T-helper 2 cell treated with Interferon-gamma antibody and Interleukin-4, amounts not matched to agents 5 μg/mL and 100 μg/mL, for 36 hours (primary cell): ENCODE measurements around the gene FAM151A.

Experiments used
- DNase-seq: peaks from one replicate; pipeline ENCODE4 v3.0.0; 2021; ENCODE audit warnings: low spot score
- H3K27ac Mint-ChIP-seq: one replicate; pipeline ENCODE4 v1.8.0; 2021; ENCODE audit warnings: mild to moderate bottlenecking, mixed read lengths
- H3K27me3 Mint-ChIP-seq: one replicate; pipeline ENCODE4 v1.8.0; 2021; ENCODE audit warnings: low read depth, mixed read lengths
- H3K36me3 Mint-ChIP-seq: one replicate; pipeline ENCODE4 v1.8.0; 2021; ENCODE audit warnings: low read depth, mixed read lengths
- H3K4me1 Mint-ChIP-seq: one replicate; pipeline ENCODE4 v1.8.0; 2021; ENCODE audit warnings: low read depth, mixed read lengths
- H3K4me3 Mint-ChIP-seq: one replicate; pipeline ENCODE4 v1.8.0; 2022; ENCODE audit warnings: mild to moderate bottlenecking, moderate library complexity, mixed read lengths
- H3K9me3 Mint-ChIP-seq: one replicate; pipeline ENCODE4 v1.8.0; 2021; ENCODE audit warnings: mixed read lengths

Gene FAM151A

DNA sequence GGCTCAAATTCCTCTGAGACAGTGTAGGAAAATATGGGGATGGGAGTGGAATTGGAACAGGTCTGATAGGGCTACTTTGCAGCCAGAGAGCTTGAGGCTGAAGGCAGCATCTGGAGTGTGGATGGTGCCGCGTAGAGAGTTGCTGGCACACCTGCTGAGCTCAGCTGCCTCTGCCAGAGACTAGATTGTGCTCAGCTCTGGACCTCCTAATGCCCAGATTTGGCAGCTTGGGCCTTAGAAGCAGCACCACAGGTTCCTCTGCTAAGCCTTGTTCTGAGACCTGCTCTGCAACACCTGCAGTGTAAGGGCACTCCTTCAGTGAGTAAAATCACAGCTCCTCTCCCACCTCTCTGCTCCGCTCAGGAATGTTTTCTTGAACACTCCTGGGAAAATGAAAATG is 52.0 kb downstream of the FAM151A start:
- no peaks in the 10 kb centered on the region for H3K9me3 Mint-ChIP-seq
- H3K27me3 Mint-ChIP-seq, result no peaks in the 10 kb centered on the region
- no peak overlapping the region for H3K27ac Mint-ChIP-seq
- no peak for DNase-seq
- peaks cover 4% of the 10 kb centered on the region for H3K4me1 Mint-ChIP-seq
- no peaks in the 10 kb centered on the region for H3K36me3 Mint-ChIP-seq
- H3K4me3 Mint-ChIP-seq, result no peak overlapping the region

DNA sequence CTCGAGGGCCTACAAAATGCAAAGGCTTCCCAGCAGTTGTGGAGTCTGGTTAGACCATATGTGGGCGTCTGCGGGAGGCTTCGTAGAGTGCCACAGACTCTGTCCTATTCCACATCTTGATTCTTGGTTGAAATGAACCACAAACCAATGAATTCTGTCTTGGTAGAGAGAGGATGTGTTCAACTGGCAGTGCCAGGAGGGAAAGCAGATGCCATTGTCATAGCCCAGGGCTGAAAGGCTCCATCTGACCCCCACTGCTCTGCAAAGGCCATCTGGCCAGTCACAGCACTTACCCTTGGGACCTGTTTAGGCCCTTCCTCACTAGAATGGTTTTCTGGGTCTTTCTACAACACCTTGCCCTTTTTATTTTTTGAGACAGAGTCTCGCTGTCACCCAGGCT is 53.2 kb downstream of the FAM151A start:
- Mint-ChIP-seq H3K27me3 (no peaks in the 10 kb centered on the region), H3K4me3 (no peak overlapping the region), H3K36me3 (no peaks in the 10 kb centered on the region), H3K4me1 (peaks cover 2% of the 10 kb centered on the region), H3K27ac (no peak overlapping the region), H3K9me3 (no peaks in the 10 kb centered on the region)
- no peak for DNase-seq

DNA sequence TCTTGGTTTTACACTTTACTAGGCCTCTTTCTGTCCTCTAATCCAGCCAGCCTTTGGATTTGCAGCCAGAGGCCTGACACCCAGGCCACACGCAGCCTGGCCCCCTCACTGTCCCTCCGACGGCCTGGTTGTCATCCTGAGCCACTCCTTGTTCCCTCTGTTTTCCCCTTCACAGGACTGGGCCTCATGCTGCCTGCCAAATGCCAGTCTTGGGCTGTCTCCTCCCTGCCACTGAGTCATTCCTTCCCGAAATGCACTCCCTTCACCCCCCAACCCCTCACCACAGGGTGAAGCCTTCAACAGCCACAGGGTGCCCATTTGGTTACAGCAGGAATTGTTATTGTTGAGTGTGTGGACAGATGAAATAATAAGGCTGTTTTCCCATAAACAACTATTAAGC is 54.0 kb downstream of the FAM151A start:
- Mint-ChIP-seq H3K9me3 (no peaks in the 10 kb centered on the region), H3K27ac (no peak overlapping the region), H3K36me3 (no peaks in the 10 kb centered on the region), H3K27me3 (no peaks in the 10 kb centered on the region), H3K4me1 (peaks cover 2% of the 10 kb centered on the region), H3K4me3 (no peak overlapping the region)
- DNase-seq, result no peak

DNA sequence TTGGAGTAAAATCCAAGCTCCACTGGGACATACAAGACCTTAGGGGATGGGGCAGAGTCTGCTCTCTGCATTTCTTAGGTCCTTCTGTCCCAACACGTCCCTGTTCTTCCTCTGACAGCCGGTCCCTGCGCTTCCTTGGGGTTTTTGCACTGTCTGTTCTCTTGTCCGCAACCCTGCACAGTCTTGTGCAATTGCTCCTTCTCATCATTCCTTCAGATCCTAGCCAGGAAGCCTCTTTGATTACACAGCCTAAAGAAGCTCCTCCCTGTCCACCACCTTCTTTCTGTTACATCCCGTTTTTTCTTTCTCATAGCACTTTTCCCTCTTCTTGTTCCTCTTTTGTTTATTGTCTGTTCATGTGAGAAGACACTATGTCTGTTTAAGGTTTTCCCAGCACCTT is 55.4 kb downstream of the FAM151A start:
- no peak for DNase-seq
- Mint-ChIP-seq H3K27ac (no peak overlapping the region), H3K4me3 (no peak overlapping the region), H3K9me3 (no peaks in the 10 kb centered on the region), H3K36me3 (no peaks in the 10 kb centered on the region), H3K27me3 (no peaks in the 10 kb centered on the region), H3K4me1 (peaks cover 2% of the 10 kb centered on the region)

DNA sequence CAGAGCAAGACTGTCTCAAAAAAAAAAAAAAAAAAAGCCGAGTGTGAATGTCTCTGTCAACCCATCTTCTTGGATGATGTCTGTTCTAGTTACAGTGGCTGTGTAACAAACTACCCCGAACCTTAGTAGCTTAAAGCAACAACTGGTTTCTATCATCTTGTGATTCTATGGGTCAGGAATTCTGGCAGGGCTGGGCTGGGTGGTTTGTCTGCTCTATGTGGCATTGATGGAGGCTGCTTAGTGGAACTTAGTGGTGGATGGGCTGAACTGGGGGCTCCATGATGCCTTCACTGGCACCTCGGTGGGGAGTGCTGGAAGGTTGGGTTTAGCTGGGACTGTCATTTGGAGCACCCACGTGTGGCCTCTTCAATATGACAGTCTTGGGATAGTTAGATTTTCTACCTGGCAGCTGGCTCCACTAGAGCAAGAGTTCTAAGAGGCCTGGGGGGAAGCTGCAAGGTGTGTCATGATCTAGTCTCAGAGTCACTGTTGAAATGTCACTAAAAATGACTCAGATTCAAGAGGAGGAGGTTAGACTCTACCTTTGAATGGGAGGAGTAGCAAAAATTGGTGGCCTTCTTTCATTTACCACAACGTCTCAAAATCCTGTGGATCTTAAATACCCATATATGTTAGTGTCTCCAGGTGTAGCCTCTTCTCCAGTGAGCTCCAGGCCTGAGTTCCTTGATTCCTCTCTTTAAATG is 56.7 kb downstream of the FAM151A start:
- H3K4me3 Mint-ChIP-seq, result no peak overlapping the region
- H3K36me3 Mint-ChIP-seq, result no peaks in the 10 kb centered on the region
- DNase-seq, result no peak
- no peak overlapping the region for H3K27ac Mint-ChIP-seq
- no peaks in the 10 kb centered on the region for H3K27me3 Mint-ChIP-seq
- H3K4me1 Mint-ChIP-seq, result no peaks in the 10 kb centered on the region
- H3K9me3 Mint-ChIP-seq, result no peaks in the 10 kb centered on the region

DNA sequence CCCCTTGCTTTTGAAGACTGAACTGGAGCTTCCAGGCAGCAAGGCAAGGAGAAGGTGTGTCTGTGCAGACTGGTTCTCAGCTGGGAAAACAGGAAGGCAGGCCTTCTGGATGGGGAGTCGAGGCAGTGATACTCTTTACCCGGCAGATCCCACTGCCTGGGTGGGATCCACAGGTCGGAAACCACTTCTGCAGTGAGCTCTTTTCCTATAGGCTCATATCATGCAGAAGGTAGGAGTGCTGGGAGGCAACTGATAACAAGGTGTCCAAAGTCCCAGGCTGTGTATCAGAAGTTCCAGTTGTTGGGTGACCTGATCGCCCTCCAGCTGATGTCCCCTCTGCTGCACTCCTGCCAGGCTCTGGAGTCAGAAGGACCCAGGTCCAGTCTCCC is 58.2 kb downstream of the FAM151A start:
- Mint-ChIP-seq H3K27ac (no peak overlapping the region), H3K36me3 (no peaks in the 10 kb centered on the region), H3K4me3 (no peak overlapping the region), H3K9me3 (no peaks in the 10 kb centered on the region), H3K27me3 (no peaks in the 10 kb centered on the region), H3K4me1 (no peaks in the 10 kb centered on the region)
- no peak for DNase-seq

DNA sequence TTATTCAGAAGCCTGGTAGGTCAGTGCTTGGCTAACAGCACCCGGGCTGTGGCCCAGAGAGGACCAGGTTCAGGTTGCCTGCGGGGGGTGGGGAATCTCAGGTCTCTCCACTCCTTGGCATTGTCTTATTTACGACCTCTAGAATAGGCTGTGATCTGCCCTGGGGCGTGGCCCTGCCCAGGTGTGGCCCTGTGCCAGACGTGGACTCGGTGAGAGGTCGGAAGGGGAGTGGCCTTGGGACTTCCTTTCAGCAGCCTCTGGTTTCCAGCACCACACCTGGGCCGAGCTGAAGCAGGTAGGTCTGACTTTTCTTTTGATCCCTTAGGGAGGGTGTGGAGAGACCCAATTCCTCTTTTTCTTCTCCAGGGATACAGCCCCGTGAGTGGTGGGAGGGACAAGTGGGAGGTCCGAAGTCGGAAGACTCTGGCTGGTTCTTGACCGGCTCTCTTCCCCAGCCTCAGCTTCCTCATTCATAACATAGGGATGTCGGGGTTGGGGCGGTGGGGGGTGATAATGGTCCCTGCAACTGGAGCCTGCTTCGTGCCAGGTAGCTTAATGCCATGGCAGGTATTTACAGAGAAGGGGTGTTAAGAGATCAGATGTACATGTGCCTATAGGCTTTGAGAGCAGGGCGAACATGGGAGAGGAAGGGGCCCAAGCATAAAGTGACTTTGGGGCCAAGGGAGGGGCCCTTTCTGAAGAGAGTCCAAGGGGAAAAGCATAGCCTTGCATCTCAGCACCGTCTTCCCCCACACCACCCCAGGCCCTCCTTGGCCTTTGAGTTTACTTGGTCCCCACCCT is 58.8 kb downstream of the FAM151A start:
- Mint-ChIP-seq H3K4me1 (no peaks in the 10 kb centered on the region), H3K9me3 (no peaks in the 10 kb centered on the region), H3K27ac (no peak overlapping the region), H3K4me3 (no peak overlapping the region), H3K36me3 (no peaks in the 10 kb centered on the region), H3K27me3 (no peaks in the 10 kb centered on the region)
- no peak for DNase-seq

DNA sequence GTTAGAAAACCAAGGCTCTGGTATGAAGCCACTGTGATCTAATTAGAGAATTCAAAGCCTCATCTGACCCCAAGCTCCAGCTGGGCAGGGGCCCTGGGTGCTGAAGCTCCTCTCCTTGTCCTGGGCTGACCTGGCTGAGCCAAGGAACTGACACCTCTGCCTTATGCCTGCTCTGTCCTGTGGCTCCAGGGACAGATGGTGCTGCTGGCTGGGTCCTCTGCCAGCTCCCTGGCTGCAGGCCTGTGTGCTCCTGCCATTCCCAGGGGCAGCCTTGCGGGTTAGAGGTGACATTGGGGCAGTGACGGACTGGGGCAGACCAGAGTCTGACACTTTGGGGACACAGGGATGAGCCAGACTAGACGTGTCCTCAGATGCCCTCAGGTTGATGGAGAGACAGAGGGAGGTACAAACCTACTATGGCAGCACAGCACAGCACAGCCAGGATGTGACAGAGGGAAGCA is 63.5 kb downstream of the FAM151A start:
- no peaks in the 10 kb centered on the region for H3K4me1 Mint-ChIP-seq
- H3K9me3 Mint-ChIP-seq, result peaks cover 6% of the 10 kb centered on the region
- H3K27ac Mint-ChIP-seq, result no peak overlapping the region
- H3K27me3 Mint-ChIP-seq, result peaks cover 3% of the 10 kb centered on the region
- H3K36me3 Mint-ChIP-seq, result peaks cover 3% of the 10 kb centered on the region
- DNase-seq, result no peak
- no peak overlapping the region for H3K4me3 Mint-ChIP-seq
